WTC11 (cell line): ENCODE results near the gene GFRAL.

ENCODE experiments used
- CBFB ChIP-seq: sonication (generic); formaldehyde crosslinking; IDR thresholded peaks from 2 replicates; pipeline ENCODE4 v1.8.1; 2022; ENCODE audit warnings: mild to moderate bottlenecking, low read depth, missing genetic modification reagents
- JUN ChIP-seq: sonication (generic); formaldehyde crosslinking; IDR thresholded peaks from 2 replicates; pipeline ENCODE4 v1.8.0; 2023; ENCODE audit warnings: mild to moderate bottlenecking, missing genetic modification reagents
- TCF7 ChIP-seq: sonication (generic); formaldehyde crosslinking; IDR thresholded peaks from 2 replicates; pipeline ENCODE4 v1.8.0; 2022; ENCODE audit warnings: mild to moderate bottlenecking, low read depth, missing genetic modification reagents, moderate library complexity
- ZNF121 ChIP-seq: sonication (generic); formaldehyde crosslinking; IDR thresholded peaks from 2 replicates; pipeline ENCODE4 v1.8.0; 2023; ENCODE audit warnings: missing genetic modification reagents
- ZNF671 ChIP-seq: fragments of 250-450 bp; sonication (Bioruptor Pico); IDR thresholded peaks from 2 replicates; pipeline ENCODE4 v1.8.0; 2021; ENCODE audit warnings: mild to moderate bottlenecking
- TF ChIP-seq, protein P1 (sequence below): sonication (generic); formaldehyde crosslinking; IDR thresholded peaks from 2 replicates; pipeline ENCODE4 v1.8.1; 2022; ENCODE audit warnings: missing genetic modification reagents, borderline replicate concordance
- TF ChIP-seq, protein P2 (sequence below): fragments of 250-450 bp; sonication (Bioruptor Pico); IDR thresholded peaks from 2 replicates; pipeline ENCODE4 v1.9.0; 2021; ENCODE audit warnings: moderate library complexity, mild to moderate bottlenecking, inconsistent platforms, borderline replicate concordance
- TF ChIP-seq, protein P3 (sequence below): fragments of 200-600 bp; IDR thresholded peaks from 2 replicates; pipeline ENCODE4 v1.8.0; 2022; ENCODE audit warnings: antibody characterized with exemption
- TF ChIP-seq, protein P4 (sequence below): sonication (generic); formaldehyde crosslinking; IDR thresholded peaks from 2 replicates; pipeline ENCODE4 v1.8.1; 2022; ENCODE audit warnings: low read depth, missing genetic modification reagents, borderline replicate concordance
- TF ChIP-seq, protein P5 (sequence below): sonication (generic); formaldehyde crosslinking; IDR thresholded peaks from 2 replicates; pipeline ENCODE4 v1.8.0; 2023; ENCODE audit warnings: mild to moderate bottlenecking, missing genetic modification reagents

DNA sequence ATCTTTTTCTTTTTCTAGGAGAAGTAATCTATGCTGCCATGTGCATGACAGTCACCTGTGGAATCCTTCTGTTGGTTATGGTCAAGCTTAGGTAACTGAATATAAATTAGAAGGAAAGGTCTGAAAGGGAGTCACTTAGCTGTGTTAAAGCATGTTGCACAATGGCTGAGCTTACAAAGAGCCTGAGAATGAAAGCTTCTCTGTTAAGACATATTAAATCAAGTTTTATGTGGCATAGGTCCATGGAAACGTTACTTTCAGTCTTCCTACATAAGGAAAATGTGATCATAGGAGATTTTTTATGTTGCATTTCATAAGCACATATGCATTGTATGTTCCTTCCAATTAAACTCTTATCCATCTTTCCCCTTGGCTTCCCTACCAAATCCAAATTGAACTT, 72.1 kb downstream of the GFRAL start:
- TF ChIP-seq JUN (CRISPR knock-in tag), result no peak
- TF ChIP-seq ZNF671 (CRISPR knock-in tag), result no peak
- TF ChIP-seq, protein P1, sequence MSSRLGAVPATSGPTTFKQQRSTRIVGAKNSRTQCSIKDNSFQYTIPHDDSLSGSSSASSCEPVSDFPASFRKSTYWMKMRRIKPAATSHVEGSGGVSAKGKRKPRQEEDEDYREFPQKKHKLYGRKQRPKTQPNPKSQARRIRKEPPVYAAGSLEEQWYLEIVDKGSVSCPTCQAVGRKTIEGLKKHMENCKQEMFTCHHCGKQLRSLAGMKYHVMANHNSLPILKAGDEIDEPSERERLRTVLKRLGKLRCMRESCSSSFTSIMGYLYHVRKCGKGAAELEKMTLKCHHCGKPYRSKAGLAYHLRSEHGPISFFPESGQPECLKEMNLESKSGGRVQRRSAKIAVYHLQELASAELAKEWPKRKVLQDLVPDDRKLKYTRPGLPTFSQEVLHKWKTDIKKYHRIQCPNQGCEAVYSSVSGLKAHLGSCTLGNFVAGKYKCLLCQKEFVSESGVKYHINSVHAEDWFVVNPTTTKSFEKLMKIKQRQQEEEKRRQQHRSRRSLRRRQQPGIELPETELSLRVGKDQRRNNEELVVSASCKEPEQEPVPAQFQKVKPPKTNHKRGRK (CRISPR knock-in tag), result no peak
- TF ChIP-seq, protein P2, sequence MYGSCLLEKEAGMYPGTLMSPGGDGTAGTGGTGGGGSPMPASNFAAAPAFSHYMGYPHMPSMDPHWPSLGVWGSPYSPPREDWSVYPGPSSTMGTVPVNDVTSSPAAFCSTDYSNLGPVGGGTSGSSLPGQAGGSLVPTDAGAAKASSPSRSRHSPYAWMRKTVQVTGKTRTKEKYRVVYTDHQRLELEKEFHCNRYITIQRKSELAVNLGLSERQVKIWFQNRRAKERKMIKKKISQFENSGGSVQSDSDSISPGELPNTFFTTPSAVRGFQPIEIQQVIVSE (CRISPR knock-in tag), result no peak
- TF ChIP-seq, protein P3, sequence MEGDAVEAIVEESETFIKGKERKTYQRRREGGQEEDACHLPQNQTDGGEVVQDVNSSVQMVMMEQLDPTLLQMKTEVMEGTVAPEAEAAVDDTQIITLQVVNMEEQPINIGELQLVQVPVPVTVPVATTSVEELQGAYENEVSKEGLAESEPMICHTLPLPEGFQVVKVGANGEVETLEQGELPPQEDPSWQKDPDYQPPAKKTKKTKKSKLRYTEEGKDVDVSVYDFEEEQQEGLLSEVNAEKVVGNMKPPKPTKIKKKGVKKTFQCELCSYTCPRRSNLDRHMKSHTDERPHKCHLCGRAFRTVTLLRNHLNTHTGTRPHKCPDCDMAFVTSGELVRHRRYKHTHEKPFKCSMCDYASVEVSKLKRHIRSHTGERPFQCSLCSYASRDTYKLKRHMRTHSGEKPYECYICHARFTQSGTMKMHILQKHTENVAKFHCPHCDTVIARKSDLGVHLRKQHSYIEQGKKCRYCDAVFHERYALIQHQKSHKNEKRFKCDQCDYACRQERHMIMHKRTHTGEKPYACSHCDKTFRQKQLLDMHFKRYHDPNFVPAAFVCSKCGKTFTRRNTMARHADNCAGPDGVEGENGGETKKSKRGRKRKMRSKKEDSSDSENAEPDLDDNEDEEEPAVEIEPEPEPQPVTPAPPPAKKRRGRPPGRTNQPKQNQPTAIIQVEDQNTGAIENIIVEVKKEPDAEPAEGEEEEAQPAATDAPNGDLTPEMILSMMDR, result no peak
- no peak for TF ChIP-seq ZNF121
- TF ChIP-seq, protein P4, sequence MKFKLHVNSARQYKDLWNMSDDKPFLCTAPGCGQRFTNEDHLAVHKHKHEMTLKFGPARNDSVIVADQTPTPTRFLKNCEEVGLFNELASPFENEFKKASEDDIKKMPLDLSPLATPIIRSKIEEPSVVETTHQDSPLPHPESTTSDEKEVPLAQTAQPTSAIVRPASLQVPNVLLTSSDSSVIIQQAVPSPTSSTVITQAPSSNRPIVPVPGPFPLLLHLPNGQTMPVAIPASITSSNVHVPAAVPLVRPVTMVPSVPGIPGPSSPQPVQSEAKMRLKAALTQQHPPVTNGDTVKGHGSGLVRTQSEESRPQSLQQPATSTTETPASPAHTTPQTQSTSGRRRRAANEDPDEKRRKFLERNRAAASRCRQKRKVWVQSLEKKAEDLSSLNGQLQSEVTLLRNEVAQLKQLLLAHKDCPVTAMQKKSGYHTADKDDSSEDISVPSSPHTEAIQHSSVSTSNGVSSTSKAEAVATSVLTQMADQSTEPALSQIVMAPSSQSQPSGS, result no peak
- no peak for TF ChIP-seq TCF7 (CRISPR knock-in tag)
- TF ChIP-seq, protein P5, sequence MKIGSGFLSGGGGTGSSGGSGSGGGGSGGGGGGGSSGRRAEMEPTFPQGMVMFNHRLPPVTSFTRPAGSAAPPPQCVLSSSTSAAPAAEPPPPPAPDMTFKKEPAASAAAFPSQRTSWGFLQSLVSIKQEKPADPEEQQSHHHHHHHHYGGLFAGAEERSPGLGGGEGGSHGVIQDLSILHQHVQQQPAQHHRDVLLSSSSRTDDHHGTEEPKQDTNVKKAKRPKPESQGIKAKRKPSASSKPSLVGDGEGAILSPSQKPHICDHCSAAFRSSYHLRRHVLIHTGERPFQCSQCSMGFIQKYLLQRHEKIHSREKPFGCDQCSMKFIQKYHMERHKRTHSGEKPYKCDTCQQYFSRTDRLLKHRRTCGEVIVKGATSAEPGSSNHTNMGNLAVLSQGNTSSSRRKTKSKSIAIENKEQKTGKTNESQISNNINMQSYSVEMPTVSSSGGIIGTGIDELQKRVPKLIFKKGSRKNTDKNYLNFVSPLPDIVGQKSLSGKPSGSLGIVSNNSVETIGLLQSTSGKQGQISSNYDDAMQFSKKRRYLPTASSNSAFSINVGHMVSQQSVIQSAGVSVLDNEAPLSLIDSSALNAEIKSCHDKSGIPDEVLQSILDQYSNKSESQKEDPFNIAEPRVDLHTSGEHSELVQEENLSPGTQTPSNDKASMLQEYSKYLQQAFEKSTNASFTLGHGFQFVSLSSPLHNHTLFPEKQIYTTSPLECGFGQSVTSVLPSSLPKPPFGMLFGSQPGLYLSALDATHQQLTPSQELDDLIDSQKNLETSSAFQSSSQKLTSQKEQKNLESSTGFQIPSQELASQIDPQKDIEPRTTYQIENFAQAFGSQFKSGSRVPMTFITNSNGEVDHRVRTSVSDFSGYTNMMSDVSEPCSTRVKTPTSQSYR (CRISPR knock-in tag), result no peak
- no peak for TF ChIP-seq CBFB (CRISPR knock-in tag)
